ENCODE results near the gene CRY1.
"Not testable (repeated sequence)": the region's sequence is repeated elsewhere in the genome, so short reads cannot be mapped to it uniquely, and the experiment has no call there.

CRY1 gene

GRCh38 chr12:107027636-107028053 lies 65.7 kb downstream of the CRY1 start:
- TF ChIP-seq CTCF (IDR thresholded peaks at IDR 0.05; ENCODE audit: insufficient read depth, low read length, poor library complexity, severe bottlenecking), result no peak
- no peak for DNase-seq (ENCODE audit: extremely low read depth, insufficient read length)
- no peaks in the 10 kb centered on the region for H3K27me3 ChIP-seq (replicated peaks; ENCODE audit: control insufficient read depth, insufficient read depth, low read length)
- H3K36me3 ChIP-seq (ENCODE audit: control insufficient read depth, insufficient read depth, low read length), result no peaks in the 10 kb centered on the region
- no peak overlapping the region for H3K4me3 ChIP-seq (replicated peaks; ENCODE audit: low read depth, low read length)

GRCh38 chr12:107026806-107027635 lies 66.3 kb downstream of the CRY1 start:
- no peak for DNase-seq (ENCODE audit: extremely low read depth, insufficient read length)
- TF ChIP-seq CTCF (IDR thresholded peaks at IDR 0.05; ENCODE audit: insufficient read depth, low read length, poor library complexity, severe bottlenecking), result no peak
- no peaks in the 10 kb centered on the region for H3K36me3 ChIP-seq (ENCODE audit: control insufficient read depth, insufficient read depth, low read length)
- H3K27me3 ChIP-seq (replicated peaks; ENCODE audit: control insufficient read depth, insufficient read depth, low read length), result no peaks in the 10 kb centered on the region
- H3K4me3 ChIP-seq (replicated peaks; ENCODE audit: low read depth, low read length), result no peak overlapping the region

DNA sequence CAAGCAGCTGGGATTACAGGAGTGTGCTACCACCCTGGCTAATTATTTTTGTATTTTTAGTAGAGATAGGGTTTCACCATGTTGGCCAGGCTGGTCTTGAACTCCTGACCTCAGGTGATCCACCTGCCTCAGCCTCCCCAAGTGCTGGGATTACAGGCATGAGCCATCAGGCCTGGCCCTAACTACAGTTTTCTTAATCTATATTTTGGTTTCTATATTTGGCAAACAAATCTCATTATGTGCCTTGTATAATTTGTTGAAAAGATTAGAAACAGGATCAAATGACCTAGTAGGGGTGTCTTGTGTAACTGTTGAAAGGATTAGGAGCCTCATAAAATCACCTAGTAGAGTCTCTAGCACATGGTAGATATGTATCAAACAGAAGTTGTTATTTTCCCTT lies 67.0 kb downstream of the CRY1 start:
- H3K4me3 ChIP-seq (replicated peaks; ENCODE audit: low read depth, low read length); H3K27me3 ChIP-seq (replicated peaks; ENCODE audit: control insufficient read depth, insufficient read depth, low read length); H3K36me3 ChIP-seq (ENCODE audit: control insufficient read depth, insufficient read depth, low read length); DNase-seq (ENCODE audit: extremely low read depth, insufficient read length): not testable (repeated sequence)

GRCh38 chr12:107025671-107026070 lies 67.7 kb downstream of the CRY1 start:
- Histone ChIP-seq H3K27me3 (replicated peaks; ENCODE audit: control insufficient read depth, insufficient read depth, low read length) (no peaks in the 10 kb centered on the region), H3K36me3 (ENCODE audit: control insufficient read depth, insufficient read depth, low read length) (no peaks in the 10 kb centered on the region), H3K4me3 (replicated peaks; ENCODE audit: low read depth, low read length) (no peak overlapping the region)
- no peak for DNase-seq (ENCODE audit: extremely low read depth, insufficient read length)
- TF ChIP-seq CTCF (IDR thresholded peaks at IDR 0.05; ENCODE audit: insufficient read depth, low read length, poor library complexity, severe bottlenecking), result no peak

DNA sequence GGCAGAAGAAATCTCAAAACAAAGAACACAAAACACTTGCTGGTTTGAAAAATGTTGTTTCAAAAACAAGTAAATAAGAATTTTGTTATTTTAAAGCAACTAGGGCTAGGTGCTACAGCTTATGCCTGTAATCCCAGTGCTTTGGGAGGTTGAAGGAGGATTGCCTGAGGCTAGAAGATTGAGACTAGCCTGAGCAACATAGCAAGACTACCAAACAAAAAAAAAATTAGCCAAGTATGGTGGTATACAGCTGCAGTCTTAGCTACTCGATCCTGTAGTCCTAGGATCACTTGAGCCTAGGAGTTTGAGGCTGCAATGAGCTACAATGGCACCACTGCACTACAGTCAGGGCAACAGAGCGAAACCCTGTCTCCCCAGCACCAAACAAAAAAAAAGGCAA lies 73.8 kb downstream of the CRY1 start:
- Histone ChIP-seq H3K27me3 (replicated peaks; ENCODE audit: control insufficient read depth, insufficient read depth, low read length) (no peaks in the 10 kb centered on the region), H3K4me3 (replicated peaks; ENCODE audit: low read depth, low read length) (no peak overlapping the region), H3K36me3 (ENCODE audit: control insufficient read depth, insufficient read depth, low read length) (no peaks in the 10 kb centered on the region)
- TF ChIP-seq CTCF (IDR thresholded peaks at IDR 0.05; ENCODE audit: insufficient read depth, low read length, poor library complexity, severe bottlenecking), result no peak
- DNase-seq (ENCODE audit: extremely low read depth, insufficient read length), result no peak

DNA sequence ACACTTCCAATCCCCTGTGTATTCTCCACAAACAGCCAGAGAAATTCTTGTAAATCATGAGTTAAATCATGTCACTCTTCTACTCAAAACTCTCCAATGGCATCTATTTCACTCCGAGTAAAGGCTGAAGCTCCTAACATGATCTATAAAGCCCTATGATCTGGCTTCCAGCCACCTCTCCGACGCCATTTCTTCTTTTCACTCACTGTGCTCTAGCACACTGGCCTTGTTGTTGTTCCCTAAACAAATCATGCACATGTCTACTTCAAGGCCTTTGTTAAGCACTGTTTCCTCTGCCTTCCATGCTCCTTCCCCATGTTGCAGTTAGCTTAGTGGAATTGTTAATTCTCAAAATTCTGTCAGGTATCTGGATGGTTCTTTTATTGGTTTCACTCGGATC lies 76.3 kb downstream of the CRY1 start:
- TF ChIP-seq CTCF (IDR thresholded peaks at IDR 0.05; ENCODE audit: insufficient read depth, low read length, poor library complexity, severe bottlenecking), result no peak
- DNase-seq (ENCODE audit: extremely low read depth, insufficient read length), result no peak
- no peaks in the 10 kb centered on the region for H3K27me3 ChIP-seq (replicated peaks; ENCODE audit: control insufficient read depth, insufficient read depth, low read length)

More for the DNA sequence above, 76.3 kb downstream of the CRY1 start:
- Histone ChIP-seq H3K4me3 (replicated peaks; ENCODE audit: low read depth, low read length) (no peak overlapping the region), H3K36me3 (ENCODE audit: control insufficient read depth, insufficient read depth, low read length) (no peaks in the 10 kb centered on the region)
